ENCODE results near the gene IGLL5.

Gene IGLL5

DNA sequence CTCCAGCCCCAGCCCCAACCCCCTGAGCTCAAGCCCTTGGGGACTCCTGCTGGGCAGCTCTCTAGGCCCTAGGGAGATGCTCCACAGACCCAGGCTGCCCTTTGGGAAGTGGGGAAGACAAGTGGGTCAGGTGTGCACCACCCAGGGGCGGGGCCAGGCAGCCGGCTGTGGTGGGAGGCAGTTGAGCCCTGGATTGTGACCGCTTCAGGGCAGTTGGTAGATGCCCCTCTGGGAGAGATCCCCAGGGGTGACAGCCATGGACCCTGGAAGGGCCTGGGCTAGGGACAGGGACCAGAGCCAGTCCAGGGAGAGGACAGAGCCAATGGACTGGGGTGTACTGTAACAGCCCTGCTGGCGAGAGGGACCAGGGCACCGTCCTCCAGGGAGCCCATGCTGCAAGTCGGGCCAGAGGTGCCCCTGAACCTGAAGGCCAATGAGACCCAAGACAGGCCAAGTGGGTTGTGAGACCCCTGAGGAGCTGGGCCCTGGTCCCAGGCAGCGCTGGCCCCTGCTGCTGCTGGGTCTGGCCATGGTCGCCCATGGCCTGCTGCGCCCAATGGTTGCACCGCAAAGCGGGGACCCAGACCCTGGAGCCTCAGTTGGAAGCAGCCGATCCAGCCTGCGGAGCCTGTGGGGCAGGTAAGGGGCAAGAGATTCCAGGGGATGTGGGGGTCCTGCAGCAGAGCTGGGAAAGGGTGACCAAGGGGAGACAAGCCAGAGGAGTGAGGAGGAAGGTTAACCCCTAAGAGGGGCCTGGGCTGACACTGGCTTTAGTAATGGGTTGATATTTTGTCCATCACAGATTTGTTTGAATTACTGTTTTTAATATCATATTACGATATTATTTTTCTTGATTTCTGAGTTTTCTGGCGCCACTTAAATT is at the start of gene IGLL5:
IGLL5 (plus strand) TSS at position 196 of the 883 bp plus-strand sequence; CDS start at position 434, 238 bp downstream.
- DNase-seq = no peak

DNA sequence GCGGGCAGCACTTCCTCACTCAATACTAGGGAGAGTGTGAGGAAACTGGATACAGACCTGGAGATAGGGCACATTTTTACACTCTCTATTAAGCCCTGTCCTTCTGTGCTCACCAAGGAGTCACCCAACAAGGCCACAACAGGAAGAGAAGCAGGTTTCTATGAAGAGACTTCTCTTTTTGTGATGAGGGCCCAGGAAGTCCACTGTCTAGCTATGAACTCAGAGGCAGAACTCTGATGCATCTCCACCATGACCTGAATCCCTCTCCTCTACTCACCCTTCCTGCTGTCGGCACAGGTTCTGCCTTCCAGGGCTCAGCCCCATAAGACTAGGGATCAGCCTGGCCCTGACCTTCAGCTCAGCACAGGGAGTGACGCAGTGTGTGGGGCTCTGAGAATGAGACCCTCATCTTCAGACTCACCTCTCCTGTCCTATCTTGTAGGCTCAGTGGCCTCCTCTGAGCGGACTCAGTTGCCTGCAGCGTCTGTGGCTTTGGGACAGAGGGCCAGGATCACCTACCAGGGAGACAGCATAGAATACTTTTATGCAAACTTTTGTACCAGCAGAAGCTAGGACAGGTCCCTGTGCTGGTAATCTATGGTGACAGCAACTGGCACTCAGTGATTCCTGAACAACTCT is 49.3 kb upstream of the IGLL5 start:
- DNase-seq = no peak

DNA sequence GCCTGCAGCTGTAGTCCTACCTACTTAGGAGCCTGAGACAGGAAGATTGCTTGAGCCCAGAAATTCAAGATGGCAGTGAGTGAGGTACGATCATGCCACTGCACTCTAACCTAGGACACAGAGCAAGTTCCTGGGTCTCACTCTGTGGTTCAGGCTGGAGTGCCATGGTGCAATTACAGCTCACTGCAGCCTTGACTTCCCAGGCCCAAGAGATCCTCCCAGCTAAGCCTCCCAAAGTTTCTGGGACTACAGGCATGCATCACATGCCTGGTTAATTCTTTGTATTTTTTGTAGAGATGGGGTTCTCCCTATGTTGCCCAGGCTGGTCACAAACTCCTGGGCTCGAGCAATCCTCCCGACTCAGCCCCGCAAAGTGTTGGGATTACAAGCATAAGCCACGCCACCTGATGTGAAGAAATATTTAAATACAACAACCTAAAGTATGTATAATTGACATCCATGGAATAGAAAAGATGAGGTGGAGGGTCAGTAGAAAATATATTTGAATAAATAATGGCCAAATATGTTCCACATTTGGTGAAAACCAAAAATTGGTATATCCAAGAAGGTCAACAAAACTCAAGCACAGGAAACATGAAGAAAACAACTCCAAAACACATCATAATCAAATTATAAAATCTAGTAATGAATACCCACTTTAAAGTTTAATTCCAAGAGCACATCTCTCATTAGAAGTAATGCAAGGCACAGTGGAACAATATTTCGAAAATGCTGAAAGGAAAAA is 47.9 kb upstream of the IGLL5 start:
- DNase-seq = no peak

DNA sequence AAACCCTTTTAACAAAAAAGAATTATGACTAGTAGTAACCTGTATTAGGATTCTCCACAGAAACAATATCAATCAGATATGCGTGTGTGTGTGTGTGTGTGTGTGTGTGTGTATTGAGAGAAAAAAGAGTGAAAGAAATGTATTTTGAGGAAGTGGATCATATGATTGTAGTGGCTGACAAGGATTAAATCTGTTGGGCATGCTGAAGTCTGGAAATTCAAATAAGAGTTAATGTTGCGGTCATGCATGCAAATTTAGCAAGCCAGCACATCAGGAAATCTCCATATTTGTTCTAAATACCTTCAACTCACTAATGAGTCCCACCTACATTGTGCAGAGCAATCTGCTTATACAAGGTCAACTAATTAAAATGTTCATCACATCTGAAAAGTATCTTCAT is 46.8 kb upstream of the IGLL5 start:
- no peak for DNase-seq

DNA sequence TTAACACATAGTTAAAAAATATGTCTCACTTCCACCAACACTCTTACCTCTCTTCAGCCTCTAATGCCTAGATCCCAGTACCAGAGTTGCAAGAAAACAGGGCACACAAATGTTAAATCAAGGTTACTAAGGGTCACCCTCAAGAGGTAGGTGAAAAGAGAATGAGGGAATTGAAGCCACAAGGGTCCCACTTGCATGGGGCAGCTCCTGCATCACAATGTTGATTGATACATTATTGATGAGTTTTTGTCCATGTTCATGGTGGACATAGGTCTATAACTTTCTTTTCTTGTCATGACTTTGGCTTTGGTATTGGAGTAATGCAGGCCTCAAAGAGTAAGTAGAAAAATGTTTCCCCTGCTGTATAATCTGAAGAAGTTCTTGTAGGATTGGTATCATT is 46.0 kb upstream of the IGLL5 start:
- no peak for DNase-seq

DNA sequence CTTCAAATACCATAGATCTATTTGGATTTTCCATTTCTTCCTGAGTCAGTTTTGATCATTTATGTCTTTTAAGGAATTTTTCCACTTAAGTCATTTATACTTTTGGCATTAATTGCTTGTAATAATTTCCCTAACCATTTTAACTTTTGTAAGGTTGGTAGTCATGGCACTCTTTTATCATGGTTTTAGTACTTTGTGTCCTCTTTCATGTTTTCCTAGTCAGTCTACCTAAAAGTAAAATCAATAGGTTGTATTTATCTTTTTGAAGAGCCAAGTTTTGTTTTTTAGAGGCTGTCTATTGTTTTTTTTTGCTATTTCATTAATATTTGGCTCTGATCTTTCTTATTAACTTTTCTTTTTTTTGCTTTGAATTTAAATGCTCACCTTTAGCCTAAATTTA is 45.5 kb upstream of the IGLL5 start:
- no peak for DNase-seq

DNA sequence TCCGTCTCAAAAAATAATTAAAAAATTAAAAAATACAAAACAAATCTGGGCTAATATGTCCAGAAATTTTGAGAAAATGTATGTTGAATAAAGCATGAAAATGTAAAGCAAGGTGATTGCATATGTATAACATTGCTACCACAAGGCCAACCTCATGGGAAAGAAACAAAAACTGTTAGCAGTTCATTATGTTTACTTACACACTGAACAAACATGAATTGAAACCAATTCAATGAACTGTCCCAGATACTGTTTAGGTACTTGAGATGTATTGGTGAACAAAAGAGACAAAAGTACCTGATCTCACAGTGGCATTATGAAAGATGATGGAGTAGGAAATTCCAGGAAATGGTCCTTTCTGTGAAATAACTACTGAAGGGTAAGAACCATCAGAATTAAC is 43.8 kb upstream of the IGLL5 start:
- DNase-seq = no peak

- no peak for DNase-seq
Observed at GRCh38 chr22:22847241-22847640, 40.4 kb upstream of the IGLL5 start.

DNA sequence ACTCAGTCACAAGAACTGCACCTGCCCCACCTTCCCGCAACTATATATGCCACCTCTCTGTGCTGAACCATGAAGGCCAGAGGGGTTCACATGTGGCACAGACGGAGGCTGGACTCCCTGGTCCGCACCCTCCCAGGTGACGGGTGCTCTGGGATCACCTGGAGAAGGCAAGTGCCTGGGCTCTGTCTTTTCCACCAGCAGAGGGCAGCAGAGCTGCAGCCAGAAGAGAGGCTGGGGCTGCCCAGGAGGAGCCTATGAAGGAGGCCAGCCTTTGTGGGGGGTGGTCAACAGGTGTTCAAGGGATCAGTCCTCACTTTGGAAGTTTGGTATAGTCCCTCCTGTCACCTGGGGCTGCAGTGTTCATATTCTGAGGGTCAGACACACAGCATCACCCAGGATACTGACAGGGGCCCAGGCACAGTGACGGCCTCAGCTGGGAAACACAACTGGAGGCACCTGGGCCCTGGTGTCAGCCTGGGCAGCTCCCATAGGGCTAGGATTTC is 39.2 kb upstream of the IGLL5 start:
- peak; percentile 74 for DNase-seq

DNA sequence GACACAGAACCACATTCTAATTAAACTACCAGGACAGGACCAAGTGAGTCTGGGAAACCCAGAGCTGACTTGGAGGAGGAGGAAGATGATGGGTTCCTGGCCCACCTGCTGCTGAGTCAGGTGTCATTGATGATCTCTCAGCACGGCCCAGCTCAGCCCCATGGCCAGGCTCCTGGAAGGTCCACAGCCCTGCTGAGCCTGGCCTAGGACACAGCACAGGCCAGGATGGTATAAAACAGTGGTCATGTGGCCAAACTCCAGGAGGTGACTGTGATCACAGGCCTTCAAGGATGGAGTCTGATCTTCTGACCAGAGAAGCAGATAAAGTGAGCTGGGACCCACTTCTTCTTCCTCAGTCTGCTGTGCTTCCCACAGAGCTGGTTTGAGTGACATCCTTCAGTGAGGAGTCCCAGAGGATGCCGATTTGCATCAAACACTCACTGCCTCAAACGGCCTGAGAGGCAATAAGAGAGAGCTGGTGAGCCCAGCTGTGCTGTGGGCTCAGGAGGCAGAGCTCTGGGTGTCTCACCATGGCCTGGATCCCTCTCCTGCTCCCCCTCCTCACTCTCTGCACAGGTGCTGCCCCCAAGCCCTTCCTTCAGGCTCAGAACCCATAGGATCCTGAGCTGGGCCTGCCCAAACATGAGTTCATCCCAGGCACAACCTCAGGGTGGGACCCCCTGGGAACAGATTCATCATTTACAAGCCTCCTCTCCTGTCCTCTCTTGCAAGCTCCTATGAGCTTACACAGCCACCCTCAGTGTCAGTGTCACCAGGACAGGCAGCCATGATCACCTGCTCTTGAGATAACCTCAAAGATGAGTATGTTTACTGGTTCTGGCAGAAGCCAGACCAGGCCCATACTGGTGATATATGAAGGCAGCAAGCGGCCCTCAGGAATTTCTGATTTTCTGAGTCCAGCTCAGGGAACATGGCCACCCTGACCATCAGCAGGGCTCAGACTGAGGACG is 37.7 kb upstream of the IGLL5 start:
- no peak for DNase-seq

DNA sequence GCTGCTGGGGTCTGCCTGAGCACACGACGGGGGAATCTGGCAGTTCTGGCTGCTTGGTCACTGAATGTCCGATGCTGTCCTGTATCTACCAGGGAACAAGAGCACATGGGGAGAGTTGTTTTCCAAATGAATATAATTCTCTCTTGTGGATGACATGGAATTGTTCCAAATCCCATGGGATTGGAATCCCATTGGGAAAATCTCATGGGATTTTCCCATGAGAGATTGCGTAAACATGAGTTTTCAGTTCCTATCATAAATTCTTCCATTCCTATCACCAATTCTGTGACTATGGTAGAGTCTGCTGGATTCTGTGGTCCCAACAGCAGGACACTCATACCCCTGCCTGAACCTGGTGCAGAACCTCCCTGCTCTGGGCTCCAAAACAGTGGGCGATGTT is 35.6 kb upstream of the IGLL5 start:
- no peak for DNase-seq

DNA sequence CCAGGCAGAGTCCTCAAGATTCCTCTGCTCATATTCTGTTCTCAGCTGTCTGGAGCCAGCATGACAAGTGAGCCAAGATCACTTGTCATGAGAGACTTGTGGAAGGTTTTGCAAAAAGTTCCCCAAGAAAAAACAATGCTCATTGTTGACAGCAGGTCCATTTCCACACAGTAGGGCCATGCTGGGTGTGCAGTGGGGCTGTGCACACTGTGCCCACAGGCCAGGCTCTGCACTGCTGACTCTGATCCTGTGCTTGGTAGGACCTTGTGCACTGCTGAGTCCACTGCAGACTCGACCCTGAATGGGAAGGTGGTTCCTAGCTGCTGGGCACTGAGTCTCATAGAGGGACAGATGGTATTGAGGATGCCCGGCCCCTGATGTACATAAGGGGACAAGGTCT is 33.9 kb upstream of the IGLL5 start:
- DNase-seq = no peak

GRCh38 chr22:22854466-22854865 is 33.1 kb upstream of the IGLL5 start:
- DNase-seq = no peak

DNA sequence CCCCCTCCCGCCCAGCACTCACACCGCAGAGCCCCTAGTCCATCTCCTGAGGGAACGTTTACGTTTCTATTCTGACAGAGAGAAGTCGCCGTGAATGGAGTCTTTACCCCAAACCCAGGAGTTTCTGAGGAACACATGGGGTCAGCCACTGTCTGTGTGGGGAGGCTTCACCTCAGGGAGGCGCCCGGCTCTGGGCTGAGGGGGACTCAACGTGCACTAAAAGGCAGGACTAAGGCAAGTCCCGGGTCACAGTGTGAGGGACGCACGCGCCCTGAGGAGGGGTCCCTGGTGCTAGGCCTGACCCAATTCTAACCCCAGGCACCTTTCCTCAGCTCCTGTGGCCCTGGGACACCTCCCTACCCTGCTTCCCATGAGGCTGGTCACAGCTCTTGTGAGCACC is 32.5 kb upstream of the IGLL5 start:
- DNase-seq = no peak

DNA sequence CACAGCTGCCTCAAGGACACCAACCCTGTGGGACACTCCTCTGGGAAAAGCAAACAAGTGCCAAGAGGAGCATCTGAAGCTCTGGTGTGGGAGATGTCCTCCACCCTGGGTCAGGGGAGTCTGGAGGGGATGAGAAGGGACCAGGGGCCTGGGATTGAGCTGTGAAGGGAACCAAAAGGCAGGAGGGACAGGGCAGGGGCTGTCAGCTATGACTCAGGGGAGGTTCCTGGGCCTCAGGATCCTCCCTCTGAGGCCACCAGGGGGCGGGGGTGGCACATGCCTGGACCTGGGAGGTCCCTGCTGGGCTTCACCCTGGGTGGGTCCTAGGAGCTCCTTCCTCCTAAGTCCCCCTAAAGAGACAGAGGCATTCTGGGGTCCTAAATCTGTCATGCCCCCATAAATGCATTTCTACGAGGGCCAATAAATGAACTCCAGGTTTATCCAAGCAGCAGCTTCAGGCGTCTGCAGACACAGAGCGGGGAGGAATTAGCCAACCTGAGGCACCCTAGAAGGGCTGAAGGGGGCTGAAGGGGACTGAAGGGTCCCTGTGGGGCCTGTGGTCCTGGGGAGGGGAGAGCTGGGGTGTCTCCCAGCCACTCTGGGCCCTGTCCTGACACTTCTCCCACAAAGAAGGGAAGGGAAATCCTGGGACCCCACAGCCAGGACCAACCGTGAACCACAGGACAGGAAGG is 31.9 kb upstream of the IGLL5 start:
- peak; percentile 19 for DNase-seq

GRCh38 chr22:22856364-22856763 is 31.3 kb upstream of the IGLL5 start:
- no peak for DNase-seq

DNA sequence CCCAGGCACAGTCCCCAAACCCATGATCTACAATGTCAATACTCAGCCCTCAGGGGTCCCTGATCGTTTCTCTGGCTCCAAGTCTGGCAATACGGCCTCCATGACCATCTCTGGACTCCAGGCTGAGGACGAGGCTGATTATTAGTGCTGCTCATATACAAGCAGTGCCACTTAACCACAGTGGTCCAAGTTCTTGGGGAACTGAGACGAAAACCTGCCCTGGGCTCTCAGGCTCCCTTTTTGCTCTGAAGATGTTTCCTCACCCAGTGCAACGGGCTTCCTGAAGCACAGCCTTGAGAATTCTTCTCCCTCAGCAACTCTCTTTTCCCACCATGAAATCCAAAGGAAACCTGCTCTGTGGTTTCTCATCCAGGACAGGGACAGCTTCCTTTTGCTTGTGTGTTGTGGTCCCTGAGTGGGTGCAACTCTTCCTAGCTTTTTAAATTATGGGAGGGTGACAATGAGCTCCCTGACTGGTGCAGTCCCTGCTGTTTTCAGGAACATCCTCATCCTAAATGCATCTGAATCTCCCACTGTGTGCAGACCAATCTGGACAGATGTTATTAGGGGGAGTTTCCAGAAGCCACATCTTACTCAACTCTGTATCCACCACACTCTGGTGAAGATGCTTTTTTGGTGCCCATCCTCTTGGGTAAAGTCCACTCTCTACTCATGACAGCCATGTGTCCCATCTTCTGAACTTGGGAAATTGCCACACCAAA is 30.6 kb upstream of the IGLL5 start:
- DNase-seq = no peak

- no peak for DNase-seq
Observed at GRCh38 chr22:22857607-22858558, 29.7 kb upstream of the IGLL5 start.

- no peak for DNase-seq
Observed at GRCh38 chr22:22858559-22858937, 29.1 kb upstream of the IGLL5 start.

- DNase-seq = no peak
Observed at GRCh38 chr22:22863001-22863400, 24.6 kb upstream of the IGLL5 start.
